ENCODE results near the gene CCL20.

The CCL20 gene

DNA sequence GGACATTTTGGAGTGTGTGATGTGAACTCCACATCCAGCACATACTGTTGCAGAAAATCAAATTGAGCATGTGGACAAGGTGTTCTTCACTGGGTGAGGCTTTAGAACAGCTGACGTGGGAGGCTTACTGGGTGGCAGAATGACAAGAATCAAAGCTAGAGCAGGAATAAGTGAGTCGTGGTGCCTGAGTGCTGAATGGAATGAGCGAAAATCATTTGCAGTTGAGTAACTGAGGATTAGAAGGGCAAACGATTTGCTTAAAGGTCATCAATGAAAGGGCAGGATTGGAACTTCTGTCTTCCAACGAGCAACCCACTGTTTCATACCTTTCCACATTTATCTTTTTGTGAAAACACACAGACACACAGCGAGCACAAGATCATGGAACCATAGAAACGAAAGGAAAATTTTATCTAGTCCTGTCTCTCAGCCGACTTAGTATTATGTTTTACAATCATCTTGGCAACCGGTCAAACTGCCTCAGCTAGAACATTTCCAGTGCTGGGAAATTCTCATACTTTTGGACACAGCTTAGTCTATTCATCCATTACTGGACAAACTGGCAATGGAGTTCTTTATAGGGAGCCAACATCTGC is 50.6 kb downstream of the CCL20 start:
- Histone ChIP-seq H3K4me1 (no peaks in the 10 kb centered on the region), H3K36me3 (no peaks in the 10 kb centered on the region), H3K9me3 (no peaks in the 10 kb centered on the region), H3K4me3 (ENCODE audit: low read depth, low read length) (no peak overlapping the region), H3K27me3 (peaks cover 7% of the 10 kb centered on the region)
- DNase-seq, result no peak
- TF ChIP-seq, protein P1, sequence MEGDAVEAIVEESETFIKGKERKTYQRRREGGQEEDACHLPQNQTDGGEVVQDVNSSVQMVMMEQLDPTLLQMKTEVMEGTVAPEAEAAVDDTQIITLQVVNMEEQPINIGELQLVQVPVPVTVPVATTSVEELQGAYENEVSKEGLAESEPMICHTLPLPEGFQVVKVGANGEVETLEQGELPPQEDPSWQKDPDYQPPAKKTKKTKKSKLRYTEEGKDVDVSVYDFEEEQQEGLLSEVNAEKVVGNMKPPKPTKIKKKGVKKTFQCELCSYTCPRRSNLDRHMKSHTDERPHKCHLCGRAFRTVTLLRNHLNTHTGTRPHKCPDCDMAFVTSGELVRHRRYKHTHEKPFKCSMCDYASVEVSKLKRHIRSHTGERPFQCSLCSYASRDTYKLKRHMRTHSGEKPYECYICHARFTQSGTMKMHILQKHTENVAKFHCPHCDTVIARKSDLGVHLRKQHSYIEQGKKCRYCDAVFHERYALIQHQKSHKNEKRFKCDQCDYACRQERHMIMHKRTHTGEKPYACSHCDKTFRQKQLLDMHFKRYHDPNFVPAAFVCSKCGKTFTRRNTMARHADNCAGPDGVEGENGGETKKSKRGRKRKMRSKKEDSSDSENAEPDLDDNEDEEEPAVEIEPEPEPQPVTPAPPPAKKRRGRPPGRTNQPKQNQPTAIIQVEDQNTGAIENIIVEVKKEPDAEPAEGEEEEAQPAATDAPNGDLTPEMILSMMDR (IDR thresholded peaks at IDR 0.05; ENCODE audit: low read depth, low read length), result no peak

DNA sequence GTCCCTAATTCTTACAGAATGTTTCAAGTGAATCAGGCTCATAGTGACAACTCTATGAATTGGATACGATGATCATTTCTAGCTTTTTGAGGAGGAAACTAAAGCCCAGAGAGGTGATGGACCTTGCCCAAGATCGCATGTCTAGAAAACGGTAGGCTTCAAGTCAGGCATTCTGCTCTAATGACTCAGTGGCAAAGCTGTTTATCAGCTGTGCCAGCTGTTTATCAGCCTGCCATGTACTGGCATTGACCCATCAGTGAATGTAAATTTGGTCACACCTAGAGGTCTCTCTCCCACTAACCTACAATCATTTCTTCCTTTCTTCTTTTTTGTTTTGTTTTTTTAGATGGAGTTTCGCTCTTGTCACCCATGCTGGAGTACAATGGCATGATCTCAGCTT is 51.6 kb downstream of the CCL20 start:
- no peak for DNase-seq
- no peaks in the 10 kb centered on the region for H3K36me3 ChIP-seq
- H3K27me3 ChIP-seq, result peaks cover 7% of the 10 kb centered on the region
- H3K9me3 ChIP-seq, result no peaks in the 10 kb centered on the region
- TF ChIP-seq, protein P1 (IDR thresholded peaks at IDR 0.05; ENCODE audit: low read depth, low read length), result no peak
- H3K4me1 ChIP-seq, result no peaks in the 10 kb centered on the region
- H3K4me3 ChIP-seq (ENCODE audit: low read depth, low read length), result no peak overlapping the region

Measured in BE2C (cell line).